ACHN (cell line): ENCODE results near the gene SPRED2.
A peak's percentile ranks its signal among the peaks of the same experiment; 100 is the strongest.
"Not testable (repeated sequence)": the region's sequence is repeated elsewhere in the genome, so short reads cannot be mapped to it uniquely, and the experiment has no call there.

ENCODE experiments used
- DNase-seq: peaks from one replicate; pipeline ENCODE4 v3.0.0-alpha.2; 2015
- in situ Hi-C: cut with HindIII; loops from 2 replicates; pipeline ENCODE4 v1.10.0; 2017; ENCODE audit warnings: low sequenced_read_pairs, low pct_ligation_motif_present, low pct_unique_long_range_greater_than_20kb

SPRED2 gene

DNA sequence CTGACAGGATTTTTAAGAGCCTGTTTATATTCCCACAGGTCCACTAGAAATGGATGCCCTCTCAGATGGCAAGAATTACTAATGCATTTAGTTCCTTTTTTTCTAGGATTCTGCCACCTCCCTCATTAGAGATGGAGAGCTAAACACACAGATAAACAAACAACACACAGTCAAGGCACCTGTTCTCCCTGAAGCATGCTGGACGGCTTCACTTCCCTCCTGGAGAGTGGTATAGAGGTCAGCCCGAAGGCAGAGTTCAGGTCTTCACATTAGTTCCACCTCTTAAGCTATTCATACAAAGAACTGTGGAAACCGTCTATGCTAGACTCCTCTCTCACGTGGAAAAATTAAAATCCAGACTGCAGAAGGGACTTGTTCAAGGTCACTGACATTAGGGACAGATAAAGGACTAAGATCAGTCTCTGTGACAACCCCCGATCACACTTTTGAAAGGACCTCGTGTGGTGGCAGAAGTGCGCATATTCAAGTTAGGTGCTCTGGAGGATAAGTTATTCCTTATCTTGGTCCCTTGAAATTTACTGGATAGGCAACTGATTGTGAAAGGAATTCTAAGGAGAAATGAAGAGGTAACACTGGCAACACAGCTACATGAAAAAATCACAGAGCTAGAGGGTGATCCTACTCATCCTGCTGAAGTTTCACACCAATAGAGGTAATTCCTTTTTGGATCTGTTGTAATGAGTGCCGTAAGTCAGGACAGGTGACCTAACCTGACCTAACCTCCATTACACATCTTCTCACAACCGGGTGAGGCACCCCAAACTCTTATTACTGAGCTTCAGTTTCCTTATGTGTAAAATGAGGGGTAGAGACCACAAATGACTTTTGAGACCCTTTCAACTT lies 75.1 kb downstream of the SPRED2 start:
- no peak for DNase-seq
- in situ Hi-C loops: no loop called here

GRCh38 chr2:65355186-65355831 lies 77.1 kb downstream of the SPRED2 start:
- in situ Hi-C loops: no loop called here
- peak; percentile 16 for DNase-seq

- DNase-seq: no peak
- in situ Hi-C loops: no loop called here
Measured at GRCh38 chr2:65354773-65355172, 77.6 kb downstream of the SPRED2 start.

DNA sequence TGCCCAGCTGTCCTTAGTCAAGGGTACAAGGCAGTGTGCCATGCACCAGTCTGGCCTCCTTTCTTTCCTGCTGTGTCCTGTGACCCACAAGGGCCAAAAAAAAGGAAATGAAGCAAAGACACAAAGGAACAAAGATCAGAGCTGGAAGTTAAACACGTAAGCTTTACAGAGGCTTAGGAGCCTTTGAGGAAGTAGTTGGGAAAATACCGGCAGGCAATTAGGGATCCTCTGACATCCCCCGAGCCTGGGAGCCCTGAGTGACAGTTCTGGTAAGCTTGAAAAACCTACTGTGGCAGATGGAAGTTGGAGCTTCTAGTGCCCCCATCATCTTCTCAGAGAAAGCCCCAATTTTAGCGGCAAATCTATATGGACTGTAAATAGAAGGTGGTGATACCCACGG lies 78.5 kb downstream of the SPRED2 start:
- no peak for DNase-seq
- in situ Hi-C loops: no loop called here

DNA sequence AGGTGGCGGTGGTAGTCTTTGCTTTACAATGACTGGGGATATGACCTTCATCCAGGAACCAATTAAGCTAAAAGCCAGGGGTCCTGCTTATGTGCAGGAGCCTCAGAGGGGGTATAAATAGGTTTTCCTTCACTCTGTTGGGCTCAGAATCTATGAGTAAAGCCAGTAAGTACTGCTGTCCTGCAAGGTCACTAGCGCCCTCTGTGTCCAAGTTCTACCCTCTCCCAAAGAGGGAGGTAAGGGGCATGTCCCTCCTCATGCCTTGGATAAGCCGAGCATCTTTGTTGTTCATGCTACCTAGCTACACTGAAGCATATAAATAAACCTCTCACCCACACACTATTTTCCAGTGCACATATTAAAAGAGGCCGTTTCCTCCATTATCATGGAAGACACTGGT lies 79.4 kb downstream of the SPRED2 start:
- in situ Hi-C loops: no loop called here
- no peak for DNase-seq

DNA sequence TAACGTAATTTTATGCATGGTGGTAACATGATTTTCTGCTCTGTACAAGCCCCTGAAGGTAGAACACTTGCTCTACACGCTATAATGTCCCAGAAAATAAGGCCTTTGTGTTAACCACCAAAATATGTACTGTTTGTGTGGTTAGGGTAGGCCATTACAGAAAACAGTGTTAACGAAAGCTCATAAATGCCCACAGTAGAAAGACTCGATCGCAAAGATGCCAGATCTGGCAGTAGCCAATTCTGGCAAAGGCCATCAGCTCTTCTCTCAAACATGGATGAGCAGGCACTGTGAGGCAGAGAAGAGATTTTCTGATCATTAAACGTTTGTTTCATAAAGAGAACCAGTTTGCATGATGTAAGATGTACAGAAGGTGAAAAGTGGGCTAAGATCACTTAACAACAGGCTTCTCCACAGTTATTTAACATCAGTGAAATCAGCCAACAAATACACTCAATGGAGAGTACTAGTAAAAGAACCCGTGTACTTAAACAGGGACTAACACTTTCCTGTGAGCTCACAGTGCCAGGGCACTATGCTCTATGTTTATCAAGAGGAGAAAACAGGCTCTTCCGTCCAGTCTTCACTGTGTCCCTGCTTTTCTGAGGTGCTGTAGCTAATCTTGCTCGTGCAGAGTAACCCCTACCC lies 80.3 kb downstream of the SPRED2 start:
- no peak for DNase-seq
- in situ Hi-C loops: no loop called here

- no peak for DNase-seq
- in situ Hi-C loops: no loop called here
Measured at GRCh38 chr2:65351234-65351947, 81.0 kb downstream of the SPRED2 start.

- in situ Hi-C loops: no loop called here
- DNase-seq: no peak
Measured at GRCh38 chr2:65350651-65351056, 81.7 kb downstream of the SPRED2 start.

DNA sequence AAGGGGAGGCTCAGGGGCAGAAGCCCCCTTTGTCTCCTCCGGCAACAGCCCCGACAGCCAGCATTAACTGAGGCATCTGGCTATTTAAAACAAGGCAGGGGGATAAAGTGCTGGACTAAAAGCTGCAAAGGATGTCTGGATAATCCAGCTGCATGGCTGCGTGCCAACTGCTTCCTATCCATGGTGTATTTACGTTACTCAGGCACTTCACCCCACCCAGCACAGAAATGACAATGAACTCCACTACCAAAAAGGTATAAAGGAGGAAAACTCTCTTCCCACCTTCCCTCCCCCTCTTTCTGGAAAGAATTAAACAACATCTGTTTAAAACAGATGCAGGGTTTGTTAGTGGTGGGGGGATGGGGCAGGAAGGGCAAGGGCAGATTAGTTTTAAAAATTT lies 82.5 kb downstream of the SPRED2 start:
- in situ Hi-C loops: no loop called here
- DNase-seq: no peak

DNA sequence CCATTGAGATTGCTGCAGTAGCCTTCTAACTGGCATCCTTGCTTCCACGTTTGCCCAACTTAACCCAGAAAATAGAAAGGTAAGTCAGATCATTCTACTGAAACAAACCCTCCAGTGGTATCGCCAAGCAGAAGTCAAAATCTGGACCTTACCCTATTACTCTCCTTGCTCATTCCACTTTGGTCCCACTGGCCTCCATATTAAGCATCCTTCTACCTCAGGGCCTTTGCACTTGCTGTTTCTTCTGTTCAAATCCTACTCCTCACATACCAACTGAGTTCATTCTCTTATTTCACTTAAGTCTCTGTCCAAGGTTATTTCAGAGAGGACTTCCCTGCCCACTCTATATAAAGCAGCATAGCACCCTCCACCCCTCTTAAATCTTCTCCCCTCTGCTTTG lies 84.5 kb downstream of the SPRED2 start:
- no peak for DNase-seq
- in situ Hi-C loops: no loop called here

DNA sequence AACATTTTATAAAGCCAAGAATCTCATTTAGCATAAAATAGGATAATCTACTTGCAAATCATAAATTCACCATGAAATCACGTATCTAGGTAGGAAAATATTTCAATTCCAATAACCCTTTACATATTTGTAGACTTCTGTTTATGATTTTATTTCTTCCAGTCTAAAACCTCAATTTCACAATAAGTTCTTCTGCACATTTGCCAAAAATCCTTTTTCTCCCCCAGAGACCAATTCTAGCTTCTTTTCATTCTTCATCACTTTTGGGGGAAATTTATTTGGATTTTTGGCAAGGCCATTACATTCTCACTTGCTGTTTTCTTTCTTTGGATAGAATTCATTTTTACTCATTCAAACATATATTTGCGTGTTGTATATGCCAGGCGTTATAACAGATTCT lies 86.8 kb downstream of the SPRED2 start:
- no peak for DNase-seq
- in situ Hi-C loops: no loop called here

- DNase-seq: no peak
Measured at GRCh38 chr2:65344689-65345088, 87.7 kb downstream of the SPRED2 start.

DNA sequence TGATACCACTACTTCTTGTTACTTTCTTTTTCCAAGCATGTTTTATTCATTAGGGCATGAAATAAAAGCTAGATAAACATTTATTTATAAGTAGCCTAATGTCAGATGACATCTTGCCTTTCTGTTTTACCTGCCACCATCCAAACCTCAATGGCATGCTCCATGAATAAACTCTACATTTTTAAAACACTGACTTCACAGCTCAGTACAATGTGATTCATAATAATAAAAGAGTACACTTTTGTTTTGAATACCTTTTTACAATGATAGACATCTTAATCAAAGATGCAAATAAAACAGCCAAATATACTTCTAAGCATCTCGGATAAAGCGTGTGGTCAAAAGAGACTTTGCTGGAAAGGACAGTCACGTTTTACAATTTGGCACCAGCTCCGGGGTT lies 88.2 kb downstream of the SPRED2 start:
- in situ Hi-C loops: no loop called here
- no peak for DNase-seq

More at GRCh38 chr2:65344689-65345088, 87.7 kb downstream of the SPRED2 start:
- in situ Hi-C loops: no loop called here

GRCh38 chr2:65343386-65343785 lies 89.0 kb downstream of the SPRED2 start:
- no peak for DNase-seq
- in situ Hi-C loops: no loop called here

DNA sequence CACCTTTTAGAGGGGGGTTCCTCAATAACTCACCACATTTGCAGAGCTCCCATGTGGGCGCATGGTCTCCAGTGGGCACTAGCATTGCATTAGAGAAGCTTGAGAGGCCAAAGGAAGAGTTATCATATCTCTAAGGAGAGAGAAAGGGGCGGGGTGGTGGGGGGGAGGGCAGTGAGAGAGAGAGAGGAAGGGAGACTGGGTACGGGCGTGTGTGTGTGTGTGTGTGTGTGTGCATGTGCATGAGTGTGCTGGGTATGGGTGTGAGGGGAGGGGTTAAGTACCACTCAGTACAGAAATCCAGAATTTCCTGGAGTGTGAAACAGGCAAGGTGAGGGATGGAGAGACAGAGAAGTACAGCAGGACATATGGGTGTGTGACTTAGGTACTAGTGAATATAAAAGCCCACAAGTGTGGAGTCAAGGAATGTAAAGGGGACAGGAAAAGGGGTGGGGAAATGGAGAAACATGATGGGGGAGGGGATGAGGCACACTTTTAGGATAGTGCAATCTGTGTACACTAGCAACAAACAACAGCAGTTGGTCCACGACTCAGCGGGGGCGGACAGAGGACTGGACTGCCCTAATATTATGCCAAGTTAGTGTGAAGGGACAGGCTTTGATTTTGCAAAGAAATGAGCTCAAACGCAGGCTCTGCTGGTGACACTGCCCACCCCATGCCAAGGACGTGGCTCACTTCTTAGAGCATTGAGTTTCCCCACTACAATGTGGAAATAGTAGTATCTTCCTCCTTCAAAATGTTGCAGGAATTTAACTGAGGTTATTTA lies 91.3 kb downstream of the SPRED2 start:
- in situ Hi-C loops: no loop called here
- DNase-seq: no peak

- DNase-seq: no peak
- in situ Hi-C loops: no loop called here
Measured at GRCh38 chr2:65339648-65340047, 92.8 kb downstream of the SPRED2 start.

- DNase-seq, in situ Hi-C loops: not testable (repeated sequence)
Measured at GRCh38 chr2:65338830-65339495, 93.4 kb downstream of the SPRED2 start.

GRCh38 chr2:65337915-65338314 lies 94.5 kb downstream of the SPRED2 start:
- in situ Hi-C loops, DNase-seq: not testable (repeated sequence)
